ENCODE measurements around the gene KRTAP4-5.
"Not testable (repeated sequence)": the region's sequence is repeated elsewhere in the genome, so short reads cannot be mapped to it uniquely, and the experiment has no call there.

KRTAP4-5 gene

DNA sequence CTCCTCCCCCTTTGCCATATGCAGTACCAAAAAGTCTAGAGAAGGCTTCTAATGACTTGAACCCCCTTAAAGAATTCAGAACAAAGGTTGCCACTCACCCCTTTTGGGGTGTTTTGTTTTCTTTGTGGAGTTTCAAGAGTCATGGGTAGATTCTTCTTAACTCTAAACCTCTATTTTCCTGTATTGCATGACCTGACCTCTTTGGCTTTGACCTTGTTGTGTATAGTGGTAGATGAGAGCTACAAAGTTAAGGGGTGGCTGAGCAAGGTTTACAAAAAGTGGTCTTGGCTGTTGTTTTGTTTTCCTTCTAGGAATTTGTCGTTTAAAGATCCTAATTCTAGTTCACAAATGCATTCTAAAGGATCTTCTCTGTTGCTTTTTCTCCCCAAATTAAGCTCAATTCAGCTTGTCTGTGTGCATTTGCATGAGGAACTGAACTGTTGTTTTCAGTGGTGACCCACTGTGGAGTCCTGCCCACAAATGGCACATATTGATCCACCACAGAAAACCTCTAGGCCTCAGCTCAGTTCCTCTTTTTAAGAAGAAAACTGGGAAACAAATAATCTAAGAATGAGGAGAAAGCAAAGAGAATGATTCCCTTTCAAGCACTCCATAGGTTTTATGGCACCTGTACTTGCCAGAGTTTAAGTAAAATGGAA, 40.8 kb downstream of the KRTAP4-5 start:
- DNase-seq (ENCODE audit: low read depth) = not testable (repeated sequence)

DNA sequence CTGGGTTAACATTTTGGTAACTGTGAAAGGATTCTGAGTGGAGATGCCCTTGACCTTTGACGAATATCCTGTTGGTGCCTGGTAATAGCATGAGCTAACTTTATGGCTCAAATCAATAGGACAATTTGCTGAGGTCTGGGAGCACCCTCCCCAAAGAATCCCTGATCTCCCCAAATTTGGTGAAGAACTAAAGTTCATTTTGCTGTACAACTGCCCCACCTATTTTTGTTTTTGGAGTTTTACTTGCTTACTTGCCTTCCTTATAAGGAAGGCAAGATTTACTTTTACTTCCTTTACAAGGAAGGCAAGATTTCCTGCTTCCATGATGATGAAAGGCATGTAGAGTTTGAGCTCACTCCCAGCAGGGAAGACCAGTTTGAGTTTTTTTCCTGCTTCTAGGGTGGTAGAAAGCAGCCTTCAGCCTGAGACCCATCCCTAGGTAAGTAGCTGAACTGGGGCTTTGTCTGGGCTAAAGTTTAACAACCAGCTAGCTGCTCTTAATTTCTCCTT, 41.6 kb downstream of the KRTAP4-5 start:
- DNase-seq (ENCODE audit: low read depth) = no peak

- DNase-seq (ENCODE audit: low read depth) = not testable (repeated sequence)
These were observed 44.3 kb downstream of the KRTAP4-5 start, which contains the start of gene KRTAP4-9 for GRCh38 chr17:41105347-41105746. Gene KRTAP4-9, plus strand, starts transcription at chr17:41105389. Its CDS starts 0 bp downstream, at chr17:41105389.

GRCh38 chr17:41104386-41105038, 45.1 kb downstream of the KRTAP4-5 start:
- not testable (repeated sequence) for DNase-seq (ENCODE audit: low read depth)

- DNase-seq (ENCODE audit: low read depth) = no peak
These were observed 45.7 kb downstream of the KRTAP4-5 start for GRCh38 chr17:41103896-41104295.

DNA sequence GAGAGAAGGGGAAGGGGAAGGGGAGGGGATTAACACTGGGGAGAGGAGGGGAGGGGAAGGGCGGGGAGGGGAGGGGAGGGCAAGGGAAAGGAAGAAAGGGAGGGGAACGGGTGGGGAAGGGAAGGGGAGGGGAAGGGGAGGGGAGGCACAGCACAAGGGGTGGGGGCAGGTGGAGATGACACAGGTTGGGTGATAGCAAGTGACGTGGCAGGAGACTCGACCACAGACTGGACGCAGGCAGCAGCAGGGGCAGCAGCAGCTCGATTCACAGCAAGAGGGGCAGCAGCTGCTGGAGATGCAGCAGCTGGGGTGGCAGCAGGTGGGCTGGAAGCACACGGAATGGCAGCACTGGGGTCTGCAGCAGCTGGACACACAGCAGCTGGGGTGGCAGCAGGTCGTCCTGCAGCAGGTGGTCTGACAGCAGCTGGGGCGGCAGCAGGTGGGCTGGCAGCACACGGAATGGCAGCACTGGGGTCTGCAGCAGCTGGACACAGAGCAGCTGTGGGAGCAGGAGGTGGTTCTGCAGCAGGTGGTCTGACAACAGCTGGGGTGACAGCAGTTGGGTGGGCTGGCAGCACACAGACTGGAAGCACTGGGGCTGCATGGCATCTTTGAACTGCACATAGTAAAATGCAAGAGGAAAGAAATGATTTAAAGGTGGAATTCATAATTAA, 47.9 kb downstream of the KRTAP4-5 start, which contains the start of gene KRTAP4-16:
Gene KRTAP4-16, minus strand, starts transcription at position 624 of the 674 bp plus-strand sequence. Its CDS starts 0 bp downstream, at position 624.
- DNase-seq (ENCODE audit: low read depth) = no peak

DNA sequence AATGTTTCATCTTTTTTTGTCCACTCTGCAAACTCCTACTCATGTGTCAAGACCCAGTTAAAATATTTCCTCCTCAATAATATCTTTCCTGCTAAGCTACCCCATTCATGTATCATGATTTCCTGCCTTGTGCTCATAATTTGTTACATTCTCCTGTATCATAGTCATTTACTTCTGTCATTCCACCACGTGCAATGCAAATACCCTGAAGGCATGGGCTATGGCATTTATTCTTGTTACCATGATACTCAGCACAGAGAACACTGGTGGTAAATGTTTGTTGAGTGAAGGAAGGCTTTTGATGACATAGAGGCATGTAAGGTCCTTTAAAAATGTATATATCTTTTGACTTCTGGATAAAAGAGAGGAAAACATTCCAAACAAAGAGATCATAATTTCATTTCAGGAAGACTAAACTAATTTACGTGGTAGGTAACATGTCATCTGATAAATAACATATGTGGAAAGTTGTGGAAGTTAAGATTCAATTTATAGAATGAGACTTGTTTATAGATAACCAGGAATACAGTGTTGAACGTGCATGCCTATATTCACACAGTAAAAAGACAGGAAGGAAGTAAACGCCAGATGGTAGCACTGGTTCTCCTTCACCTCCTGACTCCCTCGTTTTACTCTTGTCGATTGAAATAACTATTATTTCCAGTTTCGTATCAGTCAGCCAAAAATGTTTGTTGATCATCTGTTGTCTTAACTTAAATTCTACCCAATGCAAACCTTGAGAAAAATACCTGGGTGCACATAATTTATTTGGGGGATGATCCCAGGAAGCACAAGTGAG, 49.7 kb downstream of the KRTAP4-5 start:
- DNase-seq (ENCODE audit: low read depth) = not testable (repeated sequence)
